Ramos (cell line): ENCODE data around the gene NFIB.

Source experiments
- in situ Hi-C: fragments of 300-500 bp; cut with MboI; formaldehyde crosslinking; loops from one replicate; pipeline ENCODE4 v1.14.3; 2022; ENCODE audit warnings: low sequenced_read_pairs; ENCODE audit not compliant: unreplicated experiment

Gene NFIB

DNA sequence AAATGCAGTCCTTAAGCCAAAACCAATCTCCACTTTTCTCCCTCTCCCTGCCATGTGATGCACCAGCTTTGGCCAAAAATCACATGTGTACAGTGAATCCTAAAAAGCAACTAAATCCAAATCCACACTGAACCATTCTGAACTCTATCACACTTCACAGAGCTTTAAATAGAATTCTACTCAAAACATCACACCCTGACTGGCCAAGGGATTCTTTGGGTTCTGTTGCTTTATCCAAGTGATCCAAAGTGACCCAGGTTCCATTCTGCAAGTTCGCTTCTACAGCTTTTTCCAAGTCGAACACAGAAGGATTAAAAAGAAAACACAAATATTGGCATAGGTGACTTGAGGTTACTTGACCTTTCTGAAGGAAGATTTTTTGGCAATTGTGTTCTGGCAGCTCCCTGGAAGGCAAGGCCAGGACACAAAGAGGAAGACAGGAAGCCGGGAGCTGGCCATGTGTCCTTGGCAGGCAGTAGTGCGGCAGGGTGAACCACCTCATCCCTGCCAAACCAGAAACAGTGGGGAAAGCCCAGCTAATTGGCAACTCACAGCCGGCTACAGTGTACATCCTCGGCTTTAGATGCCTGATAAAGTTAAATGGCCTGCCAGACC lies 115.0 kb downstream of the NFIB start:
- in situ Hi-C loops: no loop called here

DNA sequence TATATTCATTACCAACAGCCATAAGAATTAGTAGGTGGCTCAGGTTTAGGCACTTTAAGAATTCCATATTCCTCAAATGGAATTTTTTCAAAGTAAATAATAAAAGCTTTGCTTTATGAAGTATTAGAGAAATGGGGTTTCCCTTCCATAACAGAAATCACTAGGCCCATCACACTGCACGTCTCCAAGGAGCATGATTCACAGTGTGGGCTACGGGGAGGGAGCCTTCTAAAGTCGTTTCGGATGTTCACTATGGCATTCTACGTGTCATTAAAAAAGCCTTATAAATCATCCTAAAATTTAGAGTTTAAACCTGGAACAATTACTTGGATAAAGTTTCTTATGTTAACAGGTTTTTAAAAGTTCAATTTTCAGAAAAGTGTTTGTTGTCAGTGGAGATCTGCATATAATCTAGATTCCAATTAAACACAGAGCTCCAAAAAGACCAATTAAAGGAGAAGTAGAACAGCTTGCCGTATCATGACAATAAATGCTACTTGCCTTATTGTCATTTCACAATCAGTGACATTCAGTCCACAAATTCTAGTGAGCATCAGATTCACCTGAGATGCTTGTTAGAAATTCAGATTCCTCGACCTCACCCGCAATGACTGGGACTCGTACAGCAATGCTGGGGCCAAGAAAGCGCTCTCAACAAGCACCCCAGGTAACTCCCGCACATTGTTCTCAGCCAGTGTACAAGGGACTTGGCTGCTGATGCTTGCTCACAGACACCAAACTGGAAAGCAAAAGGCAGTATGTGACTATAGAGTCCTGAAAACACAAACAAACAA lies 115.7 kb downstream of the NFIB start:
- in situ Hi-C loops: no loop called here

DNA sequence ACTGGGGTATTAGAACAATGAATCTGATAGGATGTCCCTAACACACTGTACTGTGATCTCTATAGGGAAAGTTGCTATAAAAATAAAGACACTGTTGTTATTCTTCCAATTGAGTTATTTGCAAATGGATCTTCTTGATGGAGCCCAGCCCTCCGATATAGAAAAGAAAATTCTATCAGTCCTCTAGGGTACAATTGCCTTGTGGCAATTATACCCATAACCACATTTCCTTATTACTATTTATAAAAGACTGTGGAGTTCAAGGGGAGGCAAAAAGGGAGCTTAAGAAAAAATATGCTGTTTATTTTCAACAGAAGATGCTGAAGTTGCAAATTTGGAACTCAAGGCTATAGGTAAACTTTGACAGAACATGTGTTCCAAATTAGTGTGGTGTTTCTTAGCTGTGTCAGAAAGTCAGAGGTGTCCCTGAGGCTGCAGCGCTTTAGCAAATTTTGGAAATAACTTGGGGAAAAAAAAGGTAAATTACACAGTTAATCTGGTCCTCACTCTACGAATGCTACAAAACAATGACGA lies 116.5 kb downstream of the NFIB start:
- in situ Hi-C loops: no loop called here

DNA sequence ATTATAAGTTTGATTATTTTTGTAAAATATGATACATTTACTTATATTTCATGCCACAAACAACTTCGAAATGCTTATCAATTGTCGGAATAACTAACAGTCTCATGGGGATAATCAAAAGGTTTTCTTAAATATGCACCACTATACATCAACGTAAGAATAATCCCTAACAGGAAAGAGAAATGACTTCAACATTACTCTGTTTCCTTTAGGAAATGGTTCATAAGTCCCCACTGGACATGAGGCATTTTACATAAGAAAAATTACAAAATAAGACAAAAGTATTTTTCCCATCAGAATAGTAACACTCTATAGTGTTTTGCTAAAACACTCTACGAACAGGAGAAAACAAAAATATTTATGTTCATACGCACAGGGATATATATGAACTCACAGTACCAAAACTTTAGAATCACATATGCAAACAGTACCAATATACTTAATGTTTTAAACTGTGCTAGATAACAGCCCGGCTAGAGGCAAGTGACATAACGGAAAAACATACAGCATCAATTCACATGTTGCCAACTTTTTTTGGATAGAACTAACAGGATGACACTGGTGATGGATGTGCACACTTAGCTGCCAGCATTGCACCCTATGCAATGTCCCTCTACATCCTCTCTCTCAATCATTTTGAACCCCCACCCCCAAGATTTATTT lies 120.5 kb downstream of the NFIB start:
- in situ Hi-C loops: no loop called here

DNA sequence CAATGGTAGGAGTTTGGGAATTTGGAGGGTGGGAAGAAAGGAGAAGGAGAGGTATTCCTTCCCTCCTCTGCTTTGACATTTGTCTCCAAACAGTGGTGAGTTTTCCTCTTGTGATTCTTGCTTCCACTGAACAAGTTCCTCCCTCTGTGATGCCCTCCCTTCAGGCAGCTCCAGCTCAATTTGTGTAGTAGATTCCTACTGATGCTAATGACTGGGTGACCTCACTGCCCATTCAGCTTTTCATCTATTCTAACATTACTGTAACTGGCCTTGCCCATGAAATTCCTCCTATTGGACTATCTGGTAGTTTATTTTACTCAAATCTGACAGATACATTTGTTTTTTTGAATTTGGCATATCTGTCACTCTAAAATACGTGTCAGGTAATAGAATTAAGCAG lies 121.4 kb downstream of the NFIB start:
- in situ Hi-C loops: no loop called here

DNA sequence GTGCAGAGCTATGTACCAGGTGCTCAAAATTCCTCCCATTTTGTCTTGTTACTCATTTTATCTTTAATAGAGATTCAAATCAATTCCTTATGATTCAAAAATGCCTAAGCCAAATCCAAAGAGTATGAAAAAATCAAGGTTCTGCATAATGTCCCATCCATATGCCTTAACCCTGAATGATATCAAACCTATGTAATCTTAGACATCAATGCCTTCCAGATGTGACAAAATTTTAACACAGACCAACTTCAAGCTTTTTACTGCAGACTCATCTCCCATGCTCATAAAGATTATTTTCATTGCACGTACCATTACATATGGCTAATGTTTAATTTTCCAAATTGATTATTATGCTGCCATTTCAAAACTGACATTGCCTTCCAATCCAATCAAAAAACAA lies 122.4 kb downstream of the NFIB start:
- in situ Hi-C loops: no loop called here

DNA sequence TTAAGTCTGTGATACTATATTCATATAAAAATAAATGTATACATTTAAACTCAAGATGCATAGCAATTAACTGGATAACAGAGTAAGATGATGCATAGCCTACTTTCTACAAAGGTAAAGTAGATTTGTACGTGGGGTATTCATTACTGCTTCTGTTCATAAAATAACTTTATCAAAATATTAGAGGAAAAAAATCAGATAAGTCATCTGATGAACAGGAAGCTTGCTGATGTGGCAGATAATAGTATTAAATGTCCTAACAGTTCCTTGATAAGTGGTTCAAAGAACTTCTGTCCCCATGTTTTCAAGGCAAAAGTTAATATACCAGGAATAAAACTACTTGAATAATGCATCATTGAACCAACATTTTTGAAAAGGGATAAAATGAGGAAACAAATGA lies 123.7 kb downstream of the NFIB start:
- in situ Hi-C loops: no loop called here

DNA sequence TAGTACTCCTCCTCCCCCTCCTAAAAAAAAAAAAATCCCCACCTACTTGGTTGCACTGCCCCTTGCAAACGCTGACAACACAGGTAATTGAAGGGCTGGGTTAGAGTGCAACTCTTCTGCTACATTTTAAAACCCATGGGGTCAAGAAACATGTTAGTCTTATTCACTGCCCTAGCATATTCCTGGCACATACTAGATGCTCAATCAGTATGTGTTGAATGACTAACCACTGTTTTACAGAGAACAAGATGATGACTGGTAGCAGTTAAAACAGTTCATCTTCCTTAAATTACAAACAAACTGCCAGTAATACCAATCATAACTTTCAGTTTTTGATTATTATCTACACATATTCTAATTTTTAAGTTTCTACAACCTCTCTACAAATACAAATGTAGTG lies 124.4 kb downstream of the NFIB start:
- in situ Hi-C loops: no loop called here

DNA sequence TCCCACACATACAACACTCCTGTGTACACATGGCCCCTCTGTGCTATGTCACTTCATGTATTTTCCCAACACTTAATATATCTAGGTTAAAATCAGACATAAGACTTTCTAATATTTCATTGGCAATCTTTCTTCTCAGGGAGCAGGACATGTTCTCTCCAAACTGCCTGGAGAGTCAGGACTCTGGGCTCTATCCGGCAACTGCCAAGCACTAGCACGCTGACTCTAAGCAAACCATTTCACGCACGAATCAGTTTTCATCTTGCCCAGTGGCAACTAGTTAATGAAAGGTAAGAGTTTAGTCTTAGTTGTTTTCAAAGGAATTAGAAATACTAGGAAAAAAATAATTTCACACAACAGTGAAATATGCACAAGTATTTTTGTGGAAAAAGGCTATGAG lies 124.8 kb downstream of the NFIB start:
- in situ Hi-C loops: no loop called here

DNA sequence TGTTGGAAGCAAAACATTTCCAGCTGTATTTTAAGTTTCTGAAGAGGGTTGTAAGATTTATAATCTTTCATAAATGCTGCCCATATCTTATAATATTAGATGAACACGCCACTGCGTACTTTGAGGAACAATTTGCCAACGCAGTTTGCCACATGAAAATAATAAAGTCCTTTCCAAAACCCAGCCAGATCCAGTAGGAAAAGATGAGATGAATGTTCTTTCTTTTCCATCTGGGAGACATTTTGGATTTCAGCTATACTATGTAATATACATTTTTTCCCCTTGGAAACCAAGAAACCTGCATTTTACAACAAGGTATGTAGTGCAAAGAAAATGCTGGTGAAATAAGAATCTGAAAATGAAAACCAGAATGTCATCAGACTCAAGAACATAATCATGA lies 125.4 kb downstream of the NFIB start:
- in situ Hi-C loops: no loop called here

DNA sequence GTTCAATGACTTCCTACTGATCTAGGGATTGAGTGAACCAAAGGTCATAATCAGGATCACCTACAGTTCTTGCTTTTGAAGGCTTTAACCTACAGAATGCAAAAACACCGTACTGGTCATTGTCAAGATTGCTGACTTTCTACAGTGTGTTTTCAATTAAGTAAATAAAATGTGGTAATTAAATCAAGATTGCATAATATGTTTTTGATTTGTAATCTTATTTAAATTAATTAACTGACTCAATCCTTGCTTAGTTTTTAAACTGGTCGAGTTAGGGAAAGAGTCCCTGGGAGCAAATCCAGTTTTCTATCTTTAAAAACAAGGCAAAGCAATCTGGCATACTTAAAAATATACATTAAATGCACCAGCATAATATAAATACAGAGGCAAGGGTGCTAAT lies 125.9 kb downstream of the NFIB start:
- in situ Hi-C loops: no loop called here

DNA sequence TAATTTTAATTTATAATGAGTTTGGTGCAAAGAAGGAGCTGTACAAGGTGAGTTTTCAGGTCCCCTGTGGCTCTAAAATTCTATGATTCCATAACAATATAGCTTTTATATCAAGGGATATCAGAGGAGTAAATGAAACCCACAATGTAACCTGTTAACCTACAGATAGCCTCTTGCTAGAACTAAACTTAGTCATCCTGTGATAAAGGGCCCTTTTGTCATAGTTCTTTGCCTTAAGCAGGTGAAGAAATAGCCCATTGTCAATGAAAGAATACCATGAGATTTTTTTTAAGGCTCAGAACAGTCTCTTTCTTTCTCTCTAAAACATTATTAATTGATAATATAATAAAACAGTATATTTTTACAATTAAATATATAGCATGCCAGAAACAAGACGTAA lies 127.8 kb downstream of the NFIB start:
- in situ Hi-C loops: no loop called here

DNA sequence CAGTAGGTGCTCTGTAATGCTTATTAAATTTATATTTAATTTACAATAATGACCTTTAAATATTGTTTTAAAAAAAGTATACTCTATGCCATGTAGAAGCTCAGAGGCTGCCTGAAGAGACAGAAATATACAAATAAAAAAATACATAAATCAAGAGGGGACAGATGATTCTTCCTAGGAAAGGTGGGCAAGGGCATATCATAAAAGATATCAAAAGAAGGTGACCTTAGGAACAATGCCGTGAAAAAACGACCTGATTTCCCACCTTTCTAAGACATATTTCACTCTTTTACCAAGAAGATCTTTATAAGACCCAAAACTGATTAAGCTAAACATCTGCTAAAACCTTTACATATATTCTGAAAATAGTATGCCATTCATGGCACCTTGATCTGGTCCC lies 128.9 kb downstream of the NFIB start:
- in situ Hi-C loops: no loop called here

DNA sequence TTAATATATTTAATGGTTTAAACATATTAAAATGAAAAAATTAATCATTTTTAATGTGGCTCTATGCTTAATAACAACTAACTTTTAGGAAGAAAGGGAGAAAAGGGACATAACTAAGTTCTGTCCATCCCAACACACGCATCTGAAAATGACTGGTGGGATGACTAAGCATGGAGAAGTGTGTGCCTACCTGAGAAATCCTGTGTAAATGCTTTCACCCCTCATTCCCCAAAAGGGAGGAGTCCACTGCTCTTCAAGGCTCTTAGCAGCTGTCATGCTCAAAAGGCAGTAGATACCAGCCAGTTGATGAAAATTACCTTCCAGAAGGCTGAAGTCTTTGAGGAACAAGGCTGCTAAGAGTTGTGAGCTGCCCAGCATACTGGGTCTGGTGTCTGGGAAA lies 130.9 kb downstream of the NFIB start:
- in situ Hi-C loops: no loop called here

DNA sequence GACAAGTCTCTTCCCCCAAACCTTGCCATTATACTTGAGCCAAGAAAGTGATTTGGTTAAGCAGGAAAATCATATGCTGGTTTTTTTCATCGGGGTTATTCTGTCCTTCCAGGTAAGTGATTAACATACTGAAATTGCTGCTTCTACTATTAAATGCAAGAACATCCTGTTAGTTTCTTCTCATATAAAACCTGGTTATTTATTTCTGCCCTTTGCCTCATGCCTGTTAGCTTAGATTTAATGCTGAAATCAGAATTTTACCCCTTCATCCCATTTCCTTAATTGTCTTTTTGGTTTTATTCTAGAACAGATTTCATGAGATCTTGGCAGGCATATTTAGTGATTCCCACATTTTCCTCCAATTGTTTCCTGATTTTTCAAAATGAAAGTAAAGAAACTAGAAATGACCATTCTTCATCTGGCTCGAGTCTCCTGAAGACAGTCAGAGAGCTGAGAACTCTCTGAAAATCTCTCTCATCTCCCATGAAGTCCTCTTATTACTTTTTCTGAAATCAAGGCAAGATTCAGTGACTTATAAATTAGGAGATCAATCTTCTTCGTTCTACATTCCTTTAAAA lies 132.9 kb downstream of the NFIB start:
- in situ Hi-C loops: no loop called here

DNA sequence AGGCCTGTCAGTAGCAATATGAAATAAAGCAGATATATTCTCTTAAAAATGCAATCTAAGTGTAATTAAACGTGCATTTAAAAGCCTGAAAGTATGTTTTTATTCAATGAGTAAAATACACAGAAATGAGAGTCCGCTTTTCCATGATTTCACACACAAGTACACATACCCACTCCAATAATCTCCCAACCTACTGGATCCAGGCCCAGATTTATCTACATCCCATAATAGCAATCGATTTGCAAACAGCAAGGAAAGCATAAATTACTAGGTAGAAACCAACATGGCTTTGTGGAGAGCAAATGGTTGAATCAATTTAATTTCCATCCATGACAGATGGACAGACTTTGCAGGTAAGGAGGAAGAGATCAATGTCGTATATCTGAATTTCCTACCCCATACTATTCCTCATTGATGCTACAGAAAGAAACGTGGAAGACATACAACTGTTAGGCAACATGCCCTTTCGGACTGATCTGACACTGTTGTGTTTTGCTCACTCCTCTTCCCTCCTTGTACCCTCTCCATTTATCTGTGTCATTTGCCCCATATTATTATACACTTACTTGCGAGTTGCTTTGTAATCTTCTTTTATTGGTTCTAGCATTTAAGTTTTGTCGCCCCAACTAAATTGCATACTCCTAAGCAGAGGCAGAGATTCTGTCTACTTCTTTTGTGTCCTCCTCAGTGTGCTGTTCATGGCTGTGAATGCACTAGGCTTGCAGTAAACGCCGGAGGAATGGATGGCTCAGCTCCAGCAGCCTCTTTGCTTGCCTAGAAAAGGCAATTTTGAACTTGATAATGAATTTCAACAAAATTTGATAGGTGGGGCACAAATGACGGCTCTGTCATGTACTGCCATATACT lies 133.6 kb downstream of the NFIB start:
- in situ Hi-C loops: no loop called here

DNA sequence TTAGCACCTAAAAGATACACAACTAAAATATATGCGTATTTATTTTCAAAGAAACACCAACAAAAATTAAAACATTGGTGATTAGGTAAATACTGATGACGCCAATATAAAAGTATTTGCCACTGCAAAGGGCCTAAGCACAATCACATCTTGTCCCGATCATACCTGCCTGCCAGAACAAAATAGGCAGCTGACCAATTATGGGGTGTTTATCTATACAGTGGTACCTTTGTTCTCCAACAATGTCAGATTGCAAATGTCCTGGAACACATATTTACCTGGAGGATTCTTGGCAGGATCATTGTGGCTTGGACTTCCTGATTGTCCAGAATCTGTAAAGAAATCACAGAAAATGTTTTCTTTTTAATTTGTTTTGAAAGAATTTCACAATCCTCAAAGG lies 134.5 kb downstream of the NFIB start:
- in situ Hi-C loops: no loop called here

DNA sequence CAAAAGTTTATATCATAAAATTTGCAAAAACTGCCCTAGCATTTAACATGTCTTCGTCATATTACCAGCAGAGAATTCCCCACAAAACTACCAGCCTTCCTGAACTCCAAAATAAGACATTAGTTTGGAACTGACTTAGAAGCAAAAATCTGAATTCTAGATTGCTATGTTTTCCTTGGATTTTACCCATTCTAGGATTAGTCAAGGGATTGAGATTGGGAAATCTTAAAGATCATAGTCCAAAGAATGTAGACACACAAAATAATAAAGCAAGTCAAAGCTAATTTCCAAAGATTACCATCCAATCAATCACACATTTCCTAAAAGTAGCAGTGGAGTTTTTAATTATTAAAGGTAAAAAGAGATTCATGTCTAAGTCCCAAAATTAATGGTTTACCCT lies 138.2 kb downstream of the NFIB start:
- in situ Hi-C loops: no loop called here

DNA sequence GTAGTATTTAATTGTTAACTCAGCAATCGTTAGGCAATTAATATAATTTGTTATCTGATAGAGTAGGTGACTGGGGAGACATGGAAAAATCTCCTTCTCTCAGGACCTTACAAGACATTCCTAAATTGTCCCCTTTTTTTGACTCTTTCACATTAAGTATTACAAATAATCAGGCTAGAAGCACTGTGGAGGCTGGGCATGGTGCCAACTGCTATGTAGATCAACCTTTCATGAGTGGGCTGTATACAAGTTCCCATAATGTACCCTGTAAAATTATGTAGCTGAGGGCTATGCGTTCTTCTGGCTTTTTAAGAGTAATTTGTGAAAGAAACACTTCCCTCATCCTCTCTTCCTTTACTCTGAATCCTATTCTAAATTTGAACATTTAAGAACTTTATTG lies 140.2 kb downstream of the NFIB start:
- in situ Hi-C loops: no loop called here

DNA sequence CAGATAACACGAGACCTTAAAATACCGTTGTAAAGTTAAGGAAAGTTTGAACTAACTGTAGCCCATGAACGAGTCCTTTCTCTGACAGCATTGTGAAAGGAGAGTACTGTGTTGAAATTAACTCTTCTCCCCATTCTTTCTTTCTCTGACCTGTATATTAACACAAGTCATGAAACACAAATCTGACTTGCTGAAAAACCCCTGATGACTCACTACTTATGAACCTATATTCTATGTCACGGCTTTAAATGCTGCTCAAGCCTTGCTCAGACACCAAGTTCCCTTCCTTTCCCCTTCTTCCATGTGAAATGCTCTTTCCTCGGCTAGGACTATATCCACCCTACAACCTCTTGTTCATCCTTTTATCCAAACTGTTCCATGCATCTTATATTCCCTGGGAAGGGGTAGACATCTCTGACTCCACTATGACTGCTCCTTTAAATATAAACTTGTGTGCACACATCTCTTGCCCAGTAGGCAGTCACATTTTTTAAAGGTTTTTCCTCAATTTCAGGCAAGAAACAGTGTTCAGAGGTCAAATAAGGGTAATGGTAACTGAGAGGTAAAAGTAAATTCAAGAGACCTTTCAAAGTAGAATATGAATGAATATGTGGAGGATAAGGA lies 142.9 kb downstream of the NFIB start:
- in situ Hi-C loops: no loop called here
